ENCODE measurements around the gene AMPD2. TPM values are rescaled to one million over a fixed set of nuclear protein-coding genes. Genes with fewer than 3 reads are reported as not detected.

AMPD2 gene
- total and polyA plus RNA-seq, 2 of the 8 experiments (the other 6 are each of a cell fraction or from before 2014, with no cell fraction given) = 37.2 to 67.7 TPM

GRCh38 chr1:109622895-109623294 is 3.3 kb downstream of the AMPD2 start:
- Histone ChIP-seq H4K8ac (ENCODE audit: extremely low read depth, insufficient read depth, low read length) (no peak overlapping the region; the same call in 1 of the 2 replicates), H3K4me1 (replicated peaks in 1 of 4; ENCODE audit: control insufficient read depth in 3 of 4, insufficient read depth in 4 of 4, low read length in 3 of 4) (peaks cover 0 to 15% (median 10%) of the 10 kb centered on the region in 4 experiments; a peak in 6 of 7 replicates), H4K20me1 (replicated peaks in 1 of 2; ENCODE audit: control insufficient read depth in 1 of 2, insufficient read depth in 2 of 2, low read length in 2 of 2) (peaks cover 5 to 28% of the 10 kb centered on the region in 2 experiments), H3K4ac (replicated peaks; ENCODE audit: insufficient read length, low read depth, low read length) (no peak overlapping the region), H3K27me3 (replicated peaks in 1 of 4; ENCODE audit: control insufficient read depth in 3 of 4, extremely low read depth in 1 of 4, insufficient read depth in 3 of 4, low read length in 3 of 4) (no peaks in the 10 kb centered on the region), H3K4me3 (ENCODE audit: extremely low read depth in 1 of 4, insufficient read depth in 2 of 4, low read depth in 3 of 4, low read length in 4 of 4) (no peak overlapping the region), H3K9ac (replicated peaks in 1 of 4; ENCODE audit: extremely low read depth in 1 of 4, low read depth in 3 of 4, low read length in 3 of 4) (no peak overlapping the region), H3K23ac (ENCODE audit: insufficient read length) (no peak overlapping the region), H2AFZ (ENCODE audit: low read length) (no peak overlapping the region), H3K27ac (ENCODE audit: low read depth, low read length) (no peak overlapping the region), H3K14ac (ENCODE audit: insufficient read length) (no peak overlapping the region), H3K36me3 (ENCODE audit: control insufficient read depth in 2 of 4, insufficient read depth in 4 of 4, low read length in 3 of 4) (peaks cover 2 to 10% (median 6%) of the 10 kb centered on the region in 4 experiments; a peak in 7 of 8 replicates), H3K9me3 (ENCODE audit: insufficient read depth in 2 of 2, low read depth in 1 of 2, low read length in 1 of 2) (no peaks in the 10 kb centered on the region), H3K18ac (ENCODE audit: extremely low read depth, low read length) (no peak overlapping the region), H4K5ac (ENCODE audit: insufficient read length, low read depth, low read length) (no peak overlapping the region), H2BK120ac (replicated peaks; ENCODE audit: low read depth, low read length) (no peak overlapping the region), H2BK5ac (ENCODE audit: low read depth, low read length) (no peak overlapping the region), H3K23me2 (ENCODE audit: low read depth, low read length) (peaks cover 16% of the 10 kb centered on the region), H2BK12ac (ENCODE audit: low read depth, low read length) (no peak overlapping the region), H2AK5ac (ENCODE audit: low read depth, low read length) (no peak overlapping the region), H3K79me2 (ENCODE audit: control insufficient read depth in 1 of 2, insufficient read depth in 2 of 2, low read length in 2 of 2) (peaks cover 0 to 37% of the 10 kb centered on the region in 2 experiments; a peak in 2 of 4 replicates), H3K79me1 (ENCODE audit: low read depth, low read length) (peaks cover 17% of the 10 kb centered on the region), H3K56ac (replicated peaks; ENCODE audit: insufficient read length, low read depth, low read length) (no peak overlapping the region), H2BK20ac (ENCODE audit: low read length) (no peak overlapping the region), H3K4me2 (ENCODE audit: insufficient read depth in 1 of 2, low read depth in 2 of 2, low read length in 2 of 2) (no peak overlapping the region), H4K91ac (replicated peaks; ENCODE audit: insufficient read length, low read length) (no peak overlapping the region), H2BK15ac (ENCODE audit: low read length) (no peak overlapping the region)
- ChIA-PET POLR2A (ENCODE audit: partially characterized antibody) (no interaction called here), CTCF (ENCODE audit: partially characterized antibody) (interaction anchor here (0.9 to 1.7 kb wide), 3 partner anchors 13 to 124 kb away, joined by 3 to 5 read pairs (median 5); no protein-coding TSS in a partner anchor)
- TF ChIP-seq YY1 (IDR thresholded peaks at IDR 0.05; ENCODE audit: low read depth, low read length) = no peak
- DNase-seq (ENCODE audit: low read depth in 1 of 2, low spot score in 2 of 2) (no peak), FAIRE-seq (no peak)
- 85% methylated on average over 3 of the region's 3 CpGs; no CpG with 5 or more reads in 1 of the 2 experiments for WGBS, 2 experiments (ENCODE audit: extremely low coverage in 1 of 2, insufficient coverage in 1 of 2, insufficient read length in 1 of 2, insufficient replicate concordance in 2 of 2, low coverage in 1 of 2, low lambda C conversion rate in 2 of 2, missing lambda C conversion rate in 1 of 2)

Data from H1 (cell line).